C4-2B (cell line): ENCODE data around the gene ARHGAP20.
"Not testable (repeated sequence)": the region's sequence is repeated elsewhere in the genome, so short reads cannot be mapped to it uniquely, and the experiment has no call there.

Experiments
- ZFX ChIP-seq: fragments of 450-650 bp; IDR thresholded peaks from 2 replicates; pipeline ENCODE4 v1.6.1; 2017
- TF ChIP-seq, protein P1 (sequence below): fragments of 450-650 bp; conservative IDR thresholded peaks from 2 replicates; pipeline ENCODE4 v1.5.1; 2017; ENCODE audit warnings: mild to moderate bottlenecking

DNA sequence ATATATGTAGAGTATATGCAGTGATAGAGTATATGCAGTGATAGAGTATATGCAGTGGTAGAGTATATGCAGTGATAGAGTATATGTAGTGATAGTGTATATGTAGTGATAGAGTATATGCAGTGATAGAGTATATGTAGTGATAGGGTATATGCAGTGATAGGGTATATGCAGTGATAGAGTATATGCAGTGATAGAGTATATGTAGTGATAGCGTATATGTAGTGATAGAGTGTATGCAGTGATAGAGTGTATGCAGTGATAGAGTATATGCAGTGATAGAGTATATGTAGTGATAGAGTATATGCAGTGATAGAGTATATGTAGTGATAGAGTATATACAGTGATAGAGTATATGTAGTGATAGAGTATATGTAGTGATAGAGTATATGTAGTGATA lies 92.9 kb downstream of the ARHGAP20 start:
- TF ChIP-seq, protein P1, sequence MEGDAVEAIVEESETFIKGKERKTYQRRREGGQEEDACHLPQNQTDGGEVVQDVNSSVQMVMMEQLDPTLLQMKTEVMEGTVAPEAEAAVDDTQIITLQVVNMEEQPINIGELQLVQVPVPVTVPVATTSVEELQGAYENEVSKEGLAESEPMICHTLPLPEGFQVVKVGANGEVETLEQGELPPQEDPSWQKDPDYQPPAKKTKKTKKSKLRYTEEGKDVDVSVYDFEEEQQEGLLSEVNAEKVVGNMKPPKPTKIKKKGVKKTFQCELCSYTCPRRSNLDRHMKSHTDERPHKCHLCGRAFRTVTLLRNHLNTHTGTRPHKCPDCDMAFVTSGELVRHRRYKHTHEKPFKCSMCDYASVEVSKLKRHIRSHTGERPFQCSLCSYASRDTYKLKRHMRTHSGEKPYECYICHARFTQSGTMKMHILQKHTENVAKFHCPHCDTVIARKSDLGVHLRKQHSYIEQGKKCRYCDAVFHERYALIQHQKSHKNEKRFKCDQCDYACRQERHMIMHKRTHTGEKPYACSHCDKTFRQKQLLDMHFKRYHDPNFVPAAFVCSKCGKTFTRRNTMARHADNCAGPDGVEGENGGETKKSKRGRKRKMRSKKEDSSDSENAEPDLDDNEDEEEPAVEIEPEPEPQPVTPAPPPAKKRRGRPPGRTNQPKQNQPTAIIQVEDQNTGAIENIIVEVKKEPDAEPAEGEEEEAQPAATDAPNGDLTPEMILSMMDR = not testable (repeated sequence)
- not testable (repeated sequence) for TF ChIP-seq ZFX
